Ovary (tissue), 3 donors: ENCODE results near the gene GMFB.

Source experiments
- POLR2A ChIP-seq: fragments of 450-650 bp; IDR thresholded peaks from one replicate; pipeline ENCODE4 v1.6.1; 2017; ENCODE audit warnings: antibody characterized with exemption, mild to moderate bottlenecking, moderate library complexity
- TF ChIP-seq, protein P1 (sequence below), 3 donors: fragments of 450-650 bp in 2 of 3; fragments of 200-600 bp in 1 of 3; IDR thresholded peaks; one replicate each; pipeline versions ENCODE4 v1.5.1 to v1.8.0; 2016 to 2022; ENCODE audit warnings: antibody characterized with exemption in 3 of 3, mild to moderate bottlenecking in 1 of 3
- donor health status: DM: no; HTN: no; CAD: no.

DNA sequence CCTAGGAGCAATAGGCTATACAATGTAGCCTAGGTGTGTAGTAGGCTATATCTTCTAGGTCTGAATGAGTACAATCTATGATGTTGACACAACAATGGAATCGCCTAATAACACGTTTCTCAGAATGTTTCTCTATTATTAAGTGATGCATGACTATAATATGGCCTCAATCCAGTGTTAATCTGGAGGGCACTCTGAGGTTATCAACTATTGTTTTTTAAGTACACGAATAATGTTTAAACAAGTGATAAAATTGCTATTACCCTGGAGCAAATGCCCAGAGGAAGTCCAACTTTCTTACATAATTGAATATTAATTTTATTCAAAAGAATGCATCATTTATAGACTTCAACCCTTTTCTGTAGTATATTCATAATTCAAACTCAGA, 31.2 kb downstream of the GMFB start:
- no peak for TF ChIP-seq POLR2A
- TF ChIP-seq, protein P1, sequence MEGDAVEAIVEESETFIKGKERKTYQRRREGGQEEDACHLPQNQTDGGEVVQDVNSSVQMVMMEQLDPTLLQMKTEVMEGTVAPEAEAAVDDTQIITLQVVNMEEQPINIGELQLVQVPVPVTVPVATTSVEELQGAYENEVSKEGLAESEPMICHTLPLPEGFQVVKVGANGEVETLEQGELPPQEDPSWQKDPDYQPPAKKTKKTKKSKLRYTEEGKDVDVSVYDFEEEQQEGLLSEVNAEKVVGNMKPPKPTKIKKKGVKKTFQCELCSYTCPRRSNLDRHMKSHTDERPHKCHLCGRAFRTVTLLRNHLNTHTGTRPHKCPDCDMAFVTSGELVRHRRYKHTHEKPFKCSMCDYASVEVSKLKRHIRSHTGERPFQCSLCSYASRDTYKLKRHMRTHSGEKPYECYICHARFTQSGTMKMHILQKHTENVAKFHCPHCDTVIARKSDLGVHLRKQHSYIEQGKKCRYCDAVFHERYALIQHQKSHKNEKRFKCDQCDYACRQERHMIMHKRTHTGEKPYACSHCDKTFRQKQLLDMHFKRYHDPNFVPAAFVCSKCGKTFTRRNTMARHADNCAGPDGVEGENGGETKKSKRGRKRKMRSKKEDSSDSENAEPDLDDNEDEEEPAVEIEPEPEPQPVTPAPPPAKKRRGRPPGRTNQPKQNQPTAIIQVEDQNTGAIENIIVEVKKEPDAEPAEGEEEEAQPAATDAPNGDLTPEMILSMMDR (IDR thresholded peaks at IDR 0.05) = no peak
